Sigmoid colon (tissue), 4 donors: ENCODE data around the gene YLPM1.

ENCODE experiments used
- CTCF ChIP-seq, 4 experiments: fragments of 450-650 bp in 3 of 4; fragments of 200-600 bp in 1 of 4; IDR thresholded peaks; one replicate each; pipeline ENCODE4 v1.5.1; 2016 to 2019; ENCODE audit warnings: antibody characterized with exemption in 4 of 4, mild to moderate bottlenecking in 3 of 4, moderate library complexity in 2 of 4
- POLR2A ChIP-seq, 2 donors: fragments of 450-650 bp; IDR thresholded peaks; one replicate each; pipeline ENCODE4 v1.6.1; 2016; ENCODE audit warnings: antibody characterized with exemption in 2 of 2, mild to moderate bottlenecking in 2 of 2, moderate library complexity in 2 of 2
- POLR2AphosphoS5 ChIP-seq, 4 donors: sonication (generic); formaldehyde crosslinking; IDR thresholded peaks; one replicate each; pipeline ENCODE4 v1.6.1; 2017; ENCODE audit warnings: antibody characterized with exemption in 4 of 4

GRCh38 chr14:74846968-74847665, 84.0 kb downstream of the YLPM1 start:
- TF ChIP-seq POLR2A (IDR thresholded peaks at IDR 0.05) (no peak), CTCF (IDR thresholded peaks at IDR 0.05) (no peak), POLR2AphosphoS5 (IDR thresholded peaks at IDR 0.05) (no peak)
